ENCODE results near the gene MARCHF9. TPM values are rescaled to one million over a fixed set of nuclear protein-coding genes. Genes with fewer than 3 reads are reported as not detected.

Gene MARCHF9
- total RNA-seq, 2 experiments from 2014 or later: 27.0 to 27.6 TPM

- ChIA-PET POLR2A (no interaction called here), CTCF (no interaction called here)
Observed at GRCh38 chr12:57746025-57746424, 8.9 kb upstream of the MARCHF9 start.

GRCh38 chr12:57749061-57749460, 5.8 kb upstream of the MARCHF9 start:
- POLR2A ChIA-PET: no interaction called here

GRCh38 chr12:57750561-57751431, 4.1 kb upstream of the MARCHF9 start:
- ChIA-PET CTCF (interaction anchor here (0.9 to 1.7 kb wide), 2 partner anchors 9 to 10 kb away, joined by 3 to 4 read pairs; no protein-coding TSS in a partner anchor), POLR2A (no interaction called here)

More at GRCh38 chr12:57749061-57749460, 5.8 kb upstream of the MARCHF9 start:
- CTCF ChIA-PET: interaction anchor here (1.5 to 1.7 kb wide), 2 partner anchors 8 to 11 kb away, joined by 4 to 5 read pairs; no protein-coding TSS in a partner anchor

GRCh38 chr12:57751432-57751787, 3.5 kb upstream of the MARCHF9 start:
- CTCF ChIA-PET: no interaction called here
- POLR2A ChIA-PET: interaction anchor here (0.6 kb wide), 1 partner anchor 95 kb away, joined by 3 read pairs; the partner anchor contains the start of gene CTDSP2

GRCh38 chr12:57751788-57752667, 2.9 kb upstream of the MARCHF9 start, which contains the start of gene CDK4:
CDK4 (minus strand) TSS chr12:57752310; CDS start chr12:57751717, 593 bp downstream.
- ChIA-PET POLR2A (interaction anchor here (0.6 kb wide), 1 partner anchor 95 kb away, joined by 3 read pairs; the partner anchor contains the start of gene CTDSP2), CTCF (no interaction called here)

- POLR2A ChIA-PET: no interaction called here
- CTCF ChIA-PET: no interaction called here
Observed at GRCh38 chr12:57752668-57753000, 2.3 kb upstream of the MARCHF9 start.

- POLR2A ChIA-PET: no interaction called here
Observed at GRCh38 chr12:57753756-57754337, 1.1 kb upstream of the MARCHF9 start.

GRCh38 chr12:57755194-57755453, 221 bp downstream of the MARCHF9 start:
- ChIA-PET POLR2A (interaction anchor here (0.6 kb wide), 1 partner anchor 8 kb away, joined by 7 read pairs; no protein-coding TSS in a partner anchor), CTCF (interaction anchor here (1.4 kb wide), 1 partner anchor 10 kb away, joined by 3 read pairs; no protein-coding TSS in a partner anchor)

More at GRCh38 chr12:57753756-57754337, 1.1 kb upstream of the MARCHF9 start:
- CTCF ChIA-PET: interaction anchor here (1.1 to 1.4 kb wide), 2 partner anchors 11 to 29 kb away, joined by 3 read pairs; partner anchors contain the start of gene TSFM

- CTCF ChIA-PET: interaction anchor here (0.9 to 2.5 kb wide), 12 partner anchors 7 to 150 kb away, joined by 3 to 28 read pairs (median 5); partner anchors contain the start of genes CYP27B1, EEF1AKMT3, METTL1 and TSFM
- POLR2A ChIA-PET: interaction anchor here (0.6 to 1.8 kb wide), 4 partner anchors 8 to 17 kb away, joined by 3 to 7 read pairs (median 4); partner anchors contain the start of genes CYP27B1, EEF1AKMT3, METTL1 and TSPAN31
Observed at GRCh38 chr12:57755454-57756372, 810 bp downstream of the MARCHF9 start.

- ChIA-PET CTCF (interaction anchor here (0.9 to 2.5 kb wide), 14 partner anchors 8 to 149 kb away, joined by 3 to 28 read pairs (median 5); partner anchors contain the start of genes CYP27B1, EEF1AKMT3, METTL1 and TSFM), POLR2A (interaction anchor here (1.0 to 1.8 kb wide), 3 partner anchors 10 to 16 kb away, joined by 3 to 6 read pairs (median 3); partner anchors contain the start of genes CYP27B1, EEF1AKMT3, METTL1 and TSPAN31)
Observed at GRCh38 chr12:57756406-57757341, 1.8 kb downstream of the MARCHF9 start.

GRCh38 chr12:57757771-57758170, 2.9 kb downstream of the MARCHF9 start:
- POLR2A ChIA-PET: no interaction called here
- CTCF ChIA-PET: interaction anchor here (2.5 kb wide), 1 partner anchor 10 kb away, joined by 28 read pairs; the partner anchor contains the start of gene CYP27B1

- CTCF ChIA-PET: interaction anchor here (0.7 to 2.2 kb wide), 5 partner anchors 10 to 31 kb away, joined by 3 to 10 read pairs (median 3); no protein-coding TSS in a partner anchor
- POLR2A ChIA-PET: no interaction called here
Observed at GRCh38 chr12:57758552-57759359, 3.9 kb downstream of the MARCHF9 start.

- ChIA-PET CTCF (interaction anchor here (0.6 to 2.2 kb wide), 7 partner anchors 9 to 30 kb away, joined by 3 to 10 read pairs (median 3); partner anchors contain the start of gene TSPAN31), POLR2A (interaction anchor here (0.6 kb wide), 1 partner anchor 172 kb away, joined by 6 read pairs; no protein-coding TSS in a partner anchor)
Observed at GRCh38 chr12:57759360-57759980, 4.6 kb downstream of the MARCHF9 start.

- POLR2A ChIA-PET: no interaction called here
- CTCF ChIA-PET: interaction anchor here (1.5 to 2.2 kb wide), 3 partner anchors 8 to 23 kb away, joined by 3 to 10 read pairs (median 9); no protein-coding TSS in a partner anchor
Observed at GRCh38 chr12:57760347-57760982, 5.6 kb downstream of the MARCHF9 start.

- POLR2A ChIA-PET: no interaction called here
- CTCF ChIA-PET: interaction anchor here (0.5 kb wide), 1 partner anchor 63 kb away, joined by 3 read pairs; no protein-coding TSS in a partner anchor
Observed at GRCh38 chr12:57761391-57761998, 6.6 kb downstream of the MARCHF9 start.
